Measurements from ENCODE around the gene SMAD5. TPM values are rescaled to one million over a fixed set of nuclear protein-coding genes. Genes with fewer than 3 reads are reported as not detected.

SMAD5 gene
- total RNA-seq, 1 experiment from 2014 or later = 38.3 TPM

- Histone ChIP-seq H3K9me2 (replicated peaks; ENCODE audit: insufficient read depth, low read length) (no peaks in the 10 kb centered on the region), H2AFZ (ENCODE audit: low read length) (no peak overlapping the region), H3K9ac (ENCODE audit: low read length) (no peak overlapping the region), H3K79me2 (ENCODE audit: low read length) (peaks cover 71% of the 10 kb centered on the region), H3K4me2 (ENCODE audit: low read depth, low read length, poor library complexity, severe bottlenecking) (no peak overlapping the region), H3K27me3 (ENCODE audit: low read length) (no peaks in the 10 kb centered on the region), H3K27ac (ENCODE audit: low read length) (no peak overlapping the region), H3K36me3 (ENCODE audit: insufficient read depth, low read length) (peaks cover 31% of the 10 kb centered on the region), H3K4me1 (ENCODE audit: low read length) (peaks cover 40% of the 10 kb centered on the region), H3K9me3 (ENCODE audit: low read length) (no peaks in the 10 kb centered on the region), H4K20me1 (ENCODE audit: insufficient read depth, low read depth, low read length) (no peaks in the 10 kb centered on the region), H3K4me3 (ENCODE audit: low read length) (no peak overlapping the region)
- DNase-seq = no peak
These were observed 36.6 kb downstream of the SMAD5 start for GRCh38 chr5:136169218-136169617.

GRCh38 chr5:136174021-136174659 is 41.5 kb downstream of the SMAD5 start:
- peak; percentile 75 for DNase-seq
- peak overlapping the region; percentile 59 for H3K27ac ChIP-seq (ENCODE audit: low read length)
- no peak overlapping the region for H3K4me2 ChIP-seq (ENCODE audit: low read depth, low read length, poor library complexity, severe bottlenecking)
- H3K9me3 ChIP-seq (ENCODE audit: low read length) = no peaks in the 10 kb centered on the region
- peaks cover 16% of the 10 kb centered on the region for H3K4me1 ChIP-seq (ENCODE audit: low read length)
- H3K36me3 ChIP-seq (ENCODE audit: insufficient read depth, low read length) = peaks cover 36% of the 10 kb centered on the region
- H3K9me2 ChIP-seq (replicated peaks; ENCODE audit: insufficient read depth, low read length) = no peaks in the 10 kb centered on the region
- no peaks in the 10 kb centered on the region for H3K27me3 ChIP-seq (ENCODE audit: low read length)
- peaks cover 45% of the 10 kb centered on the region for H3K79me2 ChIP-seq (ENCODE audit: low read length)
- no peak overlapping the region for H2AFZ ChIP-seq (ENCODE audit: low read length)
- H3K9ac ChIP-seq (ENCODE audit: low read length) = no peak overlapping the region
- H3K4me3 ChIP-seq (ENCODE audit: low read length) = no peak overlapping the region
- no peaks in the 10 kb centered on the region for H4K20me1 ChIP-seq (ENCODE audit: insufficient read depth, low read depth, low read length)

GRCh38 chr5:136182618-136183017 is 50.0 kb downstream of the SMAD5 start:
- Histone ChIP-seq H3K27ac (ENCODE audit: low read length) (no peak overlapping the region), H3K79me2 (ENCODE audit: low read length) (peaks cover 6% of the 10 kb centered on the region; the same call in 1 of the 2 replicates), H3K36me3 (ENCODE audit: insufficient read depth, low read length) (peaks cover 28% of the 10 kb centered on the region; the same call in 1 of the 2 replicates), H4K20me1 (ENCODE audit: insufficient read depth, low read depth, low read length) (no peaks in the 10 kb centered on the region), H3K27me3 (ENCODE audit: low read length) (no peaks in the 10 kb centered on the region), H3K9me2 (replicated peaks; ENCODE audit: insufficient read depth, low read length) (no peaks in the 10 kb centered on the region), H3K9ac (ENCODE audit: low read length) (no peak overlapping the region), H3K9me3 (ENCODE audit: low read length) (no peaks in the 10 kb centered on the region), H2AFZ (ENCODE audit: low read length) (no peak overlapping the region), H3K4me2 (ENCODE audit: low read depth, low read length, poor library complexity, severe bottlenecking) (no peak overlapping the region), H3K4me3 (ENCODE audit: low read length) (no peak overlapping the region), H3K4me1 (ENCODE audit: low read length) (peaks cover 14% of the 10 kb centered on the region)
- DNase-seq = no peak

GRCh38 chr5:136185974-136186665 is 53.5 kb downstream of the SMAD5 start:
- H3K4me2 ChIP-seq (ENCODE audit: low read depth, low read length, poor library complexity, severe bottlenecking) = no peak overlapping the region
- H3K36me3 ChIP-seq (ENCODE audit: insufficient read depth, low read length) = peaks cover 14% of the 10 kb centered on the region; the same call in 1 of the 2 replicates
- no peak overlapping the region for H3K9ac ChIP-seq (ENCODE audit: low read length)
- H2AFZ ChIP-seq (ENCODE audit: low read length) = no peak overlapping the region
- no peaks in the 10 kb centered on the region for H4K20me1 ChIP-seq (ENCODE audit: insufficient read depth, low read depth, low read length)
- H3K4me1 ChIP-seq (ENCODE audit: low read length) = no peaks in the 10 kb centered on the region
- no peaks in the 10 kb centered on the region for H3K27me3 ChIP-seq (ENCODE audit: low read length)
- no peak overlapping the region for H3K27ac ChIP-seq (ENCODE audit: low read length)
- DNase-seq = no peak
- no peak overlapping the region for H3K4me3 ChIP-seq (ENCODE audit: low read length)
- H3K9me2 ChIP-seq (replicated peaks; ENCODE audit: insufficient read depth, low read length) = no peaks in the 10 kb centered on the region
- no peaks in the 10 kb centered on the region for H3K79me2 ChIP-seq (ENCODE audit: low read length)
- no peaks in the 10 kb centered on the region for H3K9me3 ChIP-seq (ENCODE audit: low read length)

- H3K79me2 ChIP-seq (ENCODE audit: low read length) = no peaks in the 10 kb centered on the region
- H3K36me3 ChIP-seq (ENCODE audit: insufficient read depth, low read length) = peaks cover 10% of the 10 kb centered on the region; the same call in 1 of the 2 replicates
- H3K27ac ChIP-seq (ENCODE audit: low read length) = no peak overlapping the region
- no peak overlapping the region for H3K4me2 ChIP-seq (ENCODE audit: low read depth, low read length, poor library complexity, severe bottlenecking)
- no peaks in the 10 kb centered on the region for H3K27me3 ChIP-seq (ENCODE audit: low read length)
- no peak overlapping the region for H3K9ac ChIP-seq (ENCODE audit: low read length)
- no peaks in the 10 kb centered on the region for H3K9me3 ChIP-seq (ENCODE audit: low read length)
- no peaks in the 10 kb centered on the region for H3K4me1 ChIP-seq (ENCODE audit: low read length)
- H2AFZ ChIP-seq (ENCODE audit: low read length) = no peak overlapping the region
- DNase-seq = no peak
- H4K20me1 ChIP-seq (ENCODE audit: insufficient read depth, low read depth, low read length) = no peaks in the 10 kb centered on the region
- H3K4me3 ChIP-seq (ENCODE audit: low read length) = no peak overlapping the region
- no peaks in the 10 kb centered on the region for H3K9me2 ChIP-seq (replicated peaks; ENCODE audit: insufficient read depth, low read length)
These were observed 54.2 kb downstream of the SMAD5 start for GRCh38 chr5:136186796-136187195.

- H3K4me1 ChIP-seq (ENCODE audit: low read length) = no peaks in the 10 kb centered on the region
- H3K9me3 ChIP-seq (ENCODE audit: low read length) = no peaks in the 10 kb centered on the region
- no peaks in the 10 kb centered on the region for H3K27me3 ChIP-seq (ENCODE audit: low read length)
- no peaks in the 10 kb centered on the region for H3K79me2 ChIP-seq (ENCODE audit: low read length)
- no peaks in the 10 kb centered on the region for H3K9me2 ChIP-seq (replicated peaks; ENCODE audit: insufficient read depth, low read length)
- DNase-seq = no peak
- no peak overlapping the region for H2AFZ ChIP-seq (ENCODE audit: low read length)
- no peak overlapping the region for H3K4me2 ChIP-seq (ENCODE audit: low read depth, low read length, poor library complexity, severe bottlenecking)
- no peak overlapping the region for H3K27ac ChIP-seq (ENCODE audit: low read length)
- H4K20me1 ChIP-seq (ENCODE audit: insufficient read depth, low read depth, low read length) = no peaks in the 10 kb centered on the region
- H3K36me3 ChIP-seq (ENCODE audit: insufficient read depth, low read length) = peaks cover 6% of the 10 kb centered on the region; the same call in 1 of the 2 replicates
- H3K4me3 ChIP-seq (ENCODE audit: low read length) = no peak overlapping the region
- no peak overlapping the region for H3K9ac ChIP-seq (ENCODE audit: low read length)
These were observed 56.2 kb downstream of the SMAD5 start for GRCh38 chr5:136188859-136189258.

- Histone ChIP-seq H3K27me3 (ENCODE audit: low read length) (no peaks in the 10 kb centered on the region), H2AFZ (ENCODE audit: low read length) (no peak overlapping the region), H3K4me1 (ENCODE audit: low read length) (no peaks in the 10 kb centered on the region), H3K4me3 (ENCODE audit: low read length) (no peak overlapping the region), H3K36me3 (ENCODE audit: insufficient read depth, low read length) (peaks cover 6% of the 10 kb centered on the region; the same call in 1 of the 2 replicates), H3K9ac (ENCODE audit: low read length) (no peak overlapping the region), H3K9me3 (ENCODE audit: low read length) (no peaks in the 10 kb centered on the region), H3K27ac (ENCODE audit: low read length) (no peak overlapping the region), H3K4me2 (ENCODE audit: low read depth, low read length, poor library complexity, severe bottlenecking) (no peak overlapping the region), H3K79me2 (ENCODE audit: low read length) (no peaks in the 10 kb centered on the region), H3K9me2 (replicated peaks; ENCODE audit: insufficient read depth, low read length) (no peaks in the 10 kb centered on the region), H4K20me1 (ENCODE audit: insufficient read depth, low read depth, low read length) (no peaks in the 10 kb centered on the region)
- no peak for DNase-seq
These were observed 57.6 kb downstream of the SMAD5 start for GRCh38 chr5:136190091-136190720.

GRCh38 chr5:136190904-136191303 is 58.3 kb downstream of the SMAD5 start:
- H3K79me2 ChIP-seq (ENCODE audit: low read length) = no peaks in the 10 kb centered on the region
- no peaks in the 10 kb centered on the region for H3K4me1 ChIP-seq (ENCODE audit: low read length)
- no peaks in the 10 kb centered on the region for H4K20me1 ChIP-seq (ENCODE audit: insufficient read depth, low read depth, low read length)
- H3K4me2 ChIP-seq (ENCODE audit: low read depth, low read length, poor library complexity, severe bottlenecking) = no peak overlapping the region
- H3K9me2 ChIP-seq (replicated peaks; ENCODE audit: insufficient read depth, low read length) = no peaks in the 10 kb centered on the region
- H3K9me3 ChIP-seq (ENCODE audit: low read length) = no peaks in the 10 kb centered on the region
- H3K36me3 ChIP-seq (ENCODE audit: insufficient read depth, low read length) = peaks cover 6% of the 10 kb centered on the region; the same call in 1 of the 2 replicates
- DNase-seq = no peak
- H3K27me3 ChIP-seq (ENCODE audit: low read length) = no peaks in the 10 kb centered on the region
- H3K9ac ChIP-seq (ENCODE audit: low read length) = no peak overlapping the region
- H3K4me3 ChIP-seq (ENCODE audit: low read length) = no peak overlapping the region
- H2AFZ ChIP-seq (ENCODE audit: low read length) = no peak overlapping the region
- H3K27ac ChIP-seq (ENCODE audit: low read length) = no peak overlapping the region
